Stimulated activated CD8-positive, alpha-beta memory T cell treated with anti-CD3 and anti-CD28 coated beads, Interleukin-4, amount 100 ng/mL, for 1 hour (primary cell): ENCODE measurements around the gene GLT8D1.

Experiments
- DNase-seq, 2 donors: peaks; one replicate each; pipeline ENCODE4 v3.0.0-alpha.2; 2020; ENCODE audit warnings: low read depth in 2 of 2, low spot score in 1 of 2

GLT8D1 gene

DNA sequence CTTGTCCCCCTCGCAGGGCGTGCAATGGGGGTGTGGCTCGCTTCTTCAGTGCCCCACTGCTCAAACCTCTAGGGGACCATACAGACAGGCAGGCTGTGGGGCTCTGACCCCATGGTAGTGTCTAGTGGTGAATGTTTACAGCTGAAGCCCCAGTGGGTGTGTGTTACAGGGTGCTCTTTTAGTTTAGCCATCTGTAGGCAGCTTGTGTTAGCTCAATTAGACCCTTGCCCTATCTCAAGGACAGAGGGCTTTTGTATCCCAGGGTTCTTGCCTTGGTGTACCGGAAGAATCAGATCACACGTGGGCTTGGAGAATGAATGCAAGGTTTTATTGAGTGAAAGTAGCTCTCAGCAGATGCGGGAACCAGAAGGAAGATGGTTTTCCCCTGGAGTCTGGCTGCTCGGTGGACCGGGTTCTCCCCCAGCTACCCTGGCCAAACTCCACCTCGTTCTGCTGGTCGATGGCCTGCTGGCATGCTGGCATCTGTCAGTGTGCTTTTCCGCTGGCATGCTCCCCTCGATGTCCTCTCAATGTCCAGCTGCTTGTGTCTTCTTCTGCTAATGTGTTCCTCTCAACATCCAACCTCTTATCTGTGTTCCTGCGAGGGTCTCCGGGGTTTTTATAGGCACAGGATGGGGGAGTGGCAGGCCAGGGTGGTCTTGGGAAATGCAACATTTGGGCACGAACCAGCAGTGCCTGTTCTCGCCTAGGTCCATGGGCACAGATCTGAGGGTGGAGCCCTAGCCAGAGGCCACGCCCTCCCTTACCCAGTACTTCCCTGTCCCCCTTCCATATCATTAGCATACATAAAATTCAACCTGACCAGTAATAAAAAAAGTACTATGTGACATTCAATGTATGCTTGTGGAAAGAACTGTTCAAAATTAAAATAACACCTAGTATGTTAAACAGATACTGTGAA, 7.0 kb upstream of the GLT8D1 start:
- DNase-seq = no peak

- DNase-seq = no peak
Observed at GRCh38 chr3:52710512-52710911, 4.9 kb upstream of the GLT8D1 start.

- no peak for DNase-seq
Observed at GRCh38 chr3:52707585-52707984, 2.0 kb upstream of the GLT8D1 start.

- DNase-seq = no peak
Observed at GRCh38 chr3:52705438-52705687, 228 bp downstream of the GLT8D1 start.

- no peak for DNase-seq
Observed at GRCh38 chr3:52704611-52705437, 767 bp downstream of the GLT8D1 start.

GRCh38 chr3:52703341-52703740, 2.2 kb downstream of the GLT8D1 start:
- no peak for DNase-seq

GRCh38 chr3:52697632-52697965, 8.0 kb downstream of the GLT8D1 start:
- no peak for DNase-seq

DNA sequence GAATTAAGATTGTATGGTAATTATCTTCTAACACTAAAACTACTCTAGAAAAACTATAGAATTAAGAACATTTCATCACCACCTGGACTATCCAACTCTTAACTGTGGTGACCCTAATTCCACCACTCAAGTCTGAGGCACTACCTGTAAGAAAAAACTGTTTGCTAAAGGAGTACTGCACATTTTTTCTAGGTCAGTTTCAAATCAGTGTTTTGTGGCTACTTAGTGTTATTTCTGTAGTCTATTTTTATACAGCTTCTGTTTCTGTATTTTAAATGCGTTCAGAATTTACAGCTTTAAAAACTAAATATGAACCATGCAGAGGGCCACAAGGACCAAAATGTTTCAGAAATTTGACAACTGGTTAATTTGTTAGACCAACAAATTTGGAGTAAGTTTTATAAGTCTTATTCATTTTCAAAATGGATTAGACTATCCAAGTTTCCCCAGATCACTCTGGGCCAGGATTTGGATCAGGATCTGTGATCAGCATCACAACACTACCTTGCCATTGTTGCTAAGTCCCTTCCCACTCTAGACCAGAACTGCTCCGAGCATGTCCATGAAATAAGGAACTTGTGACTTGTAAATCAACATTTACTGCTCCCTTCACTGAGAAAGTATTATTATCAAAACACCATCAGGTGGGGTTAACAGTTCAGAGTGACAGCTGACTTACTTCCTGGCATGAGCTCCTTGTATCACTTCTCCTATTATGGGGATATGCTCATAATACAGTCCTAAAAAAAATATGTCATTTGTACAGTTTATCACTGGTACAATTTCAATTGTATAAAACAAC, 8.6 kb downstream of the GLT8D1 start:
- no peak for DNase-seq

GRCh38 chr3:52695798-52696671, 9.6 kb downstream of the GLT8D1 start:
- no peak for DNase-seq

GRCh38 chr3:52694528-52695189, 10.9 kb downstream of the GLT8D1 start:
- no peak for DNase-seq

DNA sequence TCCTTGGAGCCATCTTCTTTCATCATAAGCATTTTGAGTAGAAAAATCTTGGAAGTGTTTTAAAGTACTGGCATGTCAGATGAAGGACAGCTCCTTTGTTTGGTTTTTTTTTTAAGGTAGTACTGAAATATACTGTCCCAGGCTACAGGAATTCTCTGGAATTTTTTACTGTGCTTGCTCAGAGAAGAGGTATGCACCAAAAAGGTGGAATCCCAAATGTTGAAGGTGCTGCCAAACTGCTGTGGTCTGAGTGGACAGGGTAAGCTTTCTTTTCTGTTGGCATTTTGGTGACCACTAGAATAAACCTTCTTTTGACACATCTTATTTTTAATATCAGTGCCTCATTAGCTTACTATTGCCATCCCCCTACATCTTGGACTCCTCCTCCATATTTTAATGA, 12.5 kb downstream of the GLT8D1 start:
- DNase-seq = no peak

DNA sequence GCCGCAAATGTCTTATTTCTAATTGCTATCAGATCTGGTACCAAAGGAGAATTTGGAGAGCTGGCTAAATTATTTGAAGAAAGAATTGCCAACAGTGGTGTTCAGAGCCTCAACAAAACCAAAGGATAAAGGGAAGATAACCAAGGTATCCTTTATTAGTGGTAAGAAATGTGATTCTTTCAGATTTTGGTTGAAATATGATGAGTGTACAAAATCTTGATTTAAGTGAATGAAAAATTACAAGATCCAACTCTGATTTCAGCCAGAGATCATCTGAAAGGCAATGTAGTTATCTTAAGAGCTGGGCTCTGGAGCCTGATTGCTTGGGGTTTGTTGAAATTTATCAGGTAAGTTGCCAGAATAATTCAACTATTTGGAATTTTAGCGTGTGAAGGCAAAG, 15.0 kb downstream of the GLT8D1 start:
- DNase-seq = no peak

DNA sequence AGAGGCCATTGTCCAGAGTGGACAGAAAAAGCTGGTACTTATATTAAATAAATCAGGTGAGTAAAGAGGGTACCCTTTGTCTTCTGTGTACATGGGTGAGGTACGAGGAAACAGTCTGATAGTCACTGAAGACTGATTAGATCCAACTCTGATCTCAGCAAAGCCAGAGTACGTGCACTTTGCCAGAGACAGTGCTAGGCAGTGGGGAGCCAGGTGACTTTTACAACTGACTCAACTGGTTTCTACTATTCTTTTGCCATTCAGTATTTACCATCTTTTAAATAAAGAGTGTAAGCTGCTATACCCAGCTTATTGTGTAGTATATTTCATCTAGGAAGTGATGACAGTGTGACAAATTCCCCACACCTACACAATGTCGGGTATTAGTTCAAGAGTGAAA, 16.4 kb downstream of the GLT8D1 start:
- DNase-seq = no peak

DNA sequence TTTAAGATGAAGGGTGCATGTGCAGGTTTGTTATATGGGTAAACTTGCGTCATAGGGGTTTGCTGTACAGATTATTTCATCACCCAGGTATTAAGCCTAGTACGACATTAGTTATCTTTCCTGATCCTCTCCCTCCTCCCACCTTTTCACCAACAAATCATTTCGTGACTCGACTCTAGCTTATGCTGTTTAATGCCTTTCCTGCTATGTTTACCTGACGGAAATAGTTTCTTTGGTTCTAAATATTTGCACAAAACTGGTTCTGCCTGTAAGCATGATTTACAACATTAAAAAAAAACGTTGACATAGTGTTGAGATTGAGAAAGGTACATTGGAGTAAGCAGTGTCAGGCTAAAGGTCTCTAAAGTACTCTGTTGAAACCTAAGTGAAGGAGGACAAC, 17.3 kb downstream of the GLT8D1 start:
- no peak for DNase-seq

DNA sequence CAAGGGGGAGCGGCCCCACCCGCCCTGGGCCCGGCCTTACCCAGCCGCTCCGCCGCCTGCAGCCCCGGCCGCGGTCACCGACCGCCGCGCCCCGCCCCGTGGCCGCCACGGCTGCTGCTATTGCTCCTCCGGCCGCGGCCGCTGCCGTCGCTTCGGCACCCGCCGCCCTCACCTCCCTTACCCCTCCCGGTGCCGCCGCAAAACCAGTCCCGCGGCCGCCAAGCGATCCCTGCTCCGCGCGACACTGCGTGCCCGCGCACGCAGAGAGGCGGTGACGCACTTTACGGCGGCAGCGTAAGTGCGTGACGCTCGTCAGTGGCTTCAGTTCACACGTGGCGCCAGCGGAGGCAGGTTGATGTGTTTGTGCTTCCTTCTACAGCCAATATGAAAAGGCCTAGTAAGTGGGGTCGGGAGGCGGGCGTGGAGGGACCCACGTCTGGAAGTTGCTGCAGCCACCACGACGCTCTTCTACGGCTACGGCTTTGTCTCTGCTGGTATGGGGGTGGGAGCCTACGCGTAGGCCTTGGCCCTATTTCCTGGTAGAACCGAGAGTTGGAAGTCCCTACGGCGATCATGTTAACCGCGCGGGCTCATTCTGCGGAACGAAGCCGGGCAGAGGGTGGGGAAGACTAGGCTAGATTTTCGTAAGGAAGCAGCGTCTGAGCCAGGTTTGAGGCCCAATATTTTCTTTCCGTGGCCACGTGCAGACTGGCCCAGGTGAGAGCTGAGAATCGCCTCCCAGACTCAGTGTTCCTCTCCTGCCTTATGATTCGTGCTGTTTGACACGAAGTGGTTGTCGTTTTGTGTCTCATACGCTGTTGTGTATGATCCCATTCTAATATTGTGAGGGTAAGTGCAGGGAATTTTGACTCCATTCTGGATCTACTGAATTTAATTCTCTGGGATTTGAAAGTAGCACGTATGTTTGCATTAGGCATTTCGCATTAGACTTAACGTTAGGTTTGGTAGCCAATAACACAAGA, 19.6 kb downstream of the GLT8D1 start, which contains the start of the genes GNL3 and PBRM1:
TSS of gene GNL3 (plus strand) at position 324 of the 983 bp plus-strand sequence. CDS start at position 385, 61 bp downstream.
TSS of gene PBRM1 (minus strand) at position 205 of the 983 bp plus-strand sequence.
- peak; percentile 64 to 83 for DNase-seq

GRCh38 chr3:52685285-52685708, 20.3 kb downstream of the GLT8D1 start:
- peak; percentile 36 to 57 for DNase-seq

DNA sequence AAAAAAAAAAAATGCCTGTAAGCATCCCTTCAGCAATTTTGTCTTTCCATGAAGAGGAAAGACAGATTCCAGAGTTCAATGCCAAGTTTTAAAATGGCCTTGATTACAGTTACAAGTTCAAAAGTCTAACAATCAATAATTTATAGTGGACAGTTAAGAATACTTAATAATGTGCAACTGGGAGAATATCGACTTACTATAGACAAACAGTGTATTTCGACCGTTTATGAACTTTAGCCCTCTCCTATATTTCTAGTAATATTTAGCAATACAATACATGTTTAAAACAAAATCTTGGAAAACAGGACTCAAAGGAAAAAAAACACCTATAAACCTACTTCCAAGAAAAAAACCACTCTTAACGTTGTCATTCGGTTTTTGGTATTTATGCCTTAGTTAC, 21.4 kb downstream of the GLT8D1 start:
- DNase-seq = no peak

DNA sequence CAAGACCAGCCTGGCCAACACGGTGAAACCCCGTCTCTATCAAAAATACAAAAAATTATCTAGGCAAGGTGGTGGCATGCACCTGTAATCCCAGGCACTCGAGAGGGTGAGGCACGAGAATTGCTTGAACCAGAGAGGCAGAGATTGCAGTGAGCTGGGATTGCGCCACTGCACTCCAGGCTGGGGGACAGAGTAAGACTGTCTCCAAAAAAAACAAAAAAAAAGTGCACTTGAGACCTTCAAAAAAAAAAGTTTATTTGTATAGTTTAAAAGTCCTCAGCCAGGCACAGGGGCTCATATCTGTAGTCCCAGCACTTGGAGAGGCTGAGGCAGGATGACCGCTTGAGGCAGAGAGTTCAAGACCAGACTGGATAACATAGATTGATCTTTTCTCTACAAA, 22.0 kb downstream of the GLT8D1 start:
- DNase-seq = no peak

DNA sequence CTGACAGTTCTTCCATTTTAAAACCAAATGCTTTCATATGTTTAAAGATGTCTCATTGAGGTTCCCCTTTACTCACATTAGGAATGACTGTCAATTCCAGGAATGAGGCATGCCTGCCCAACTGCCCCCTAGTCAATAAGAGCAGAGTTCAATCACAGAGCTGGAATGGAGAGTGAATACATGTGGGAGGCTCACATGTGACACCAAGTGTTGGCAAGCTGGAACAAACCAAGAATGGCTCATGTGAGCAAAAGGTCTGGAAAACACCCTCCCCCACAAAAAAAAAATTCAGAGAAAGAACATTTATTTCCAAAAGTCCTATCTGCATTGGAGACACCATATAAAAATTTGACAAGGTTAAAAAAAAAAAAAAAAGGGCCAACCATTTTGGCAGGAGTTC, 23.6 kb downstream of the GLT8D1 start:
- DNase-seq = no peak
